Measurements from ENCODE around the gene CNNM2. TPM values are rescaled to one million over a fixed set of nuclear protein-coding genes. Genes with fewer than 3 reads are reported as not detected.

CNNM2 gene
- total and polyA plus RNA-seq, 8 donors, result 0.76 to 45.5 (median 6.3) TPM

DNA sequence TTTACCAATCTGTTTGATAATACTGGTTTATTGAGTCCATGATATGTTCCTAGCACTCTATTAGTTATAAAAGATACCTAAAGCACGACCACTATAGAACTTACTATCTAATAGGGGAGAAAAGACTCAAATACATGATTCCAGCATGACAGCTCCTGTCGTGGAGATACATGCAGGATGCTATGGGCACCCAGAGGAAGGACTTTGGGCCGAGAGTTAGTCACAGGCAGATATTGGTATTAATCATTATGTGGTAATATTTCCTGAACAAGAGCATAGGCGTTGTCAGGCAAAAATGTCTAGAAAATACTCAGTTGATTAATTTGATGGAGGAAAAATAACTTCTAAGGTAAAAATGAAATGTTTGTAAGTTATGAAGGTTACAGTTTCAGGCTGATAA lies 31.8 kb downstream of the CNNM2 start:
- H3K9me3 ChIP-seq, result no peaks in the 10 kb centered on the region
- H3K4me3 ChIP-seq, result no peak overlapping the region
- H3K27ac ChIP-seq, result no peak overlapping the region
- intact Hi-C loops (cut with DNase I; ENCODE audit: low total_unique reads), result no loop called here
- no peaks in the 10 kb centered on the region for H3K36me3 ChIP-seq
- WGBS, 5 donors, result 77 to 87% (median 83%) methylated on average over 4 of the region's 4 CpGs
- H3K27me3 ChIP-seq, result no peaks in the 10 kb centered on the region
- DNase-seq, result no peak
- TF ChIP-seq, protein P1, sequence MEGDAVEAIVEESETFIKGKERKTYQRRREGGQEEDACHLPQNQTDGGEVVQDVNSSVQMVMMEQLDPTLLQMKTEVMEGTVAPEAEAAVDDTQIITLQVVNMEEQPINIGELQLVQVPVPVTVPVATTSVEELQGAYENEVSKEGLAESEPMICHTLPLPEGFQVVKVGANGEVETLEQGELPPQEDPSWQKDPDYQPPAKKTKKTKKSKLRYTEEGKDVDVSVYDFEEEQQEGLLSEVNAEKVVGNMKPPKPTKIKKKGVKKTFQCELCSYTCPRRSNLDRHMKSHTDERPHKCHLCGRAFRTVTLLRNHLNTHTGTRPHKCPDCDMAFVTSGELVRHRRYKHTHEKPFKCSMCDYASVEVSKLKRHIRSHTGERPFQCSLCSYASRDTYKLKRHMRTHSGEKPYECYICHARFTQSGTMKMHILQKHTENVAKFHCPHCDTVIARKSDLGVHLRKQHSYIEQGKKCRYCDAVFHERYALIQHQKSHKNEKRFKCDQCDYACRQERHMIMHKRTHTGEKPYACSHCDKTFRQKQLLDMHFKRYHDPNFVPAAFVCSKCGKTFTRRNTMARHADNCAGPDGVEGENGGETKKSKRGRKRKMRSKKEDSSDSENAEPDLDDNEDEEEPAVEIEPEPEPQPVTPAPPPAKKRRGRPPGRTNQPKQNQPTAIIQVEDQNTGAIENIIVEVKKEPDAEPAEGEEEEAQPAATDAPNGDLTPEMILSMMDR (IDR thresholded peaks at IDR 0.05), result no peak
- TF ChIP-seq POLR2A (IDR thresholded peaks at IDR 0.05) (no peak), POLR2AphosphoS5 (IDR thresholded peaks at IDR 0.05) (no peak), EP300 (IDR thresholded peaks at IDR 0.05) (no peak)
- peaks cover 0 to 8% (median 4%) of the 10 kb centered on the region in 4 donors for H3K4me1 ChIP-seq

DNA sequence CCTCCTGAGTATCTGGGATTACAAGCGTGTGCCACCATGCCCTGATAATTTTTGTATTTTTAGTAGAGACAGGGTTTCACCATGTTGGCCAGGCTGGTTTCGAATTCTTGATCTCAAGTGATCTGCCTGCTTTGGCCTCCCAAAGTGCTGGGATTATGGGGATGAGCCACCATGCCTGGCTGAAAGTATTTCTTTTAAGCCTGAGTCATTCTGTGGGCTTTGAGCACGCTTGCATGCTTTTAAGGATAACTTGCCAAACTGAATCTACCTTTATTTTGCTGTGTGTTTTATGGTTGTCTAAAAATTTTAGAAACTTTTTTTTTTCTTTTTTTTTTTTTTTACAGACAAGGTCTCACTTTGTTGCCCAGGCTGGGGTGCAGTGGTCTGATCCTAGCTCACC lies 33.2 kb downstream of the CNNM2 start:
- no peaks in the 10 kb centered on the region for H3K9me3 ChIP-seq
- H3K36me3 ChIP-seq, result no peaks in the 10 kb centered on the region
- intact Hi-C loops (cut with DNase I; ENCODE audit: low total_unique reads), result no loop called here
- H3K27me3 ChIP-seq, result no peaks in the 10 kb centered on the region
- TF ChIP-seq POLR2AphosphoS5 (IDR thresholded peaks at IDR 0.05), result no peak
- TF ChIP-seq, protein P1 (IDR thresholded peaks at IDR 0.05), result no peak
- no peak for TF ChIP-seq POLR2A (IDR thresholded peaks at IDR 0.05)
- no peak for TF ChIP-seq EP300 (IDR thresholded peaks at IDR 0.05)
- WGBS, 5 donors, result 93 to 100% (median 97%) methylated on average over 3 of the region's 3 CpGs
- no peak overlapping the region for H3K4me3 ChIP-seq
- DNase-seq, result no peak
- no peak overlapping the region for H3K27ac ChIP-seq
- H3K4me1 ChIP-seq, result no peaks in the 10 kb centered on the region

DNA sequence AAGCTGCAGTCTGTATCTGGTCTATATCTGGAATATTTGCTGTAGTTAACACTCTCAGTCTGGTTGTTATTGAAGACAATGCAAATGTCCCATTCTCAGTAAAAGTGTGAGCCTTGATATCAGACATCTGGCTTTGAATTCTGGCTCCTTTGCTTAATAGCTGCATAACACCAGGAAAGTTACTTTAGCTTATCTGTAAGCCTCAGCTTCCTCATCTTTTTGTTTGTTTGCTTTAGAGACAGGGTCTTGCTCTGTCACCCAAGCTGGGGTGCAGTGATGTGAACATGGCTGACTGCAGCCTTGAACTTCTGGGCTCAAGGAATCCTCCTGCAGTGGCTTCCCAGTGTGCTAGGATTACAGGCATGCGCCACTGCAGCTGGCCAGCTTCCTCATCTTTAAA lies 41.3 kb downstream of the CNNM2 start:
- Histone ChIP-seq H3K4me3 (no peak overlapping the region), H3K27ac (no peak overlapping the region), H3K9me3 (no peaks in the 10 kb centered on the region), H3K4me1 (peaks cover 0 to 5% (median 0%) of the 10 kb centered on the region in 4 donors), H3K27me3 (no peaks in the 10 kb centered on the region), H3K36me3 (no peaks in the 10 kb centered on the region)
- 83 to 100% (median 96%) methylated on average over 1 of the region's 1 CpG for WGBS, 5 donors
- intact Hi-C loops (cut with DNase I; ENCODE audit: low total_unique reads), result no loop called here
- DNase-seq, result no peak
- TF ChIP-seq, protein P1 (IDR thresholded peaks at IDR 0.05), result no peak
- TF ChIP-seq POLR2AphosphoS5 (IDR thresholded peaks at IDR 0.05) (no peak), EP300 (IDR thresholded peaks at IDR 0.05) (no peak), POLR2A (IDR thresholded peaks at IDR 0.05) (no peak)

DNA sequence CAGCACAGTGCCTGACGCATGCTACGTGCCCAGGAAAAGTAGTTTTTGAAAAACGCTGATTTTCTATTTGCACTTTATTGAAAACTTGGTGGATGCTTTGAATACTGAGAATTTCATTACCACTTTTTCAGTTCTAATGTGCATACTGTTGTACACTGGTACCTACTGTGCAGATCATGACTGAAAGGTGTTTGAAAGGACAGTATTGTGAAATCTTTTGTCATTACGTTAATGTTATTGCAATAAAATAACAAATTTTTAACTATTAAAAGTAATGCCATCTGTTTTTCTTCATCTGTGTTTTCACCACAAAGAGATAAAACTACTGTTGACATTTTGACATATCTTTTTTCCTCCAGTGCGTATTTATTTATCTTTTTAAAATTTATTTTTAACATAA lies 42.1 kb downstream of the CNNM2 start:
- no peak for DNase-seq

More for the DNA sequence above, 42.1 kb downstream of the CNNM2 start:
- intact Hi-C loops (cut with DNase I; ENCODE audit: low total_unique reads), result no loop called here
- H3K4me3 ChIP-seq, result no peak overlapping the region
- H3K9me3 ChIP-seq, result no peaks in the 10 kb centered on the region
- H3K27me3 ChIP-seq, result no peaks in the 10 kb centered on the region
- WGBS, 5 donors, result 82 to 91% (median 90%) methylated on average over 5 of the region's 5 CpGs
- TF ChIP-seq POLR2AphosphoS5 (IDR thresholded peaks at IDR 0.05) (no peak), POLR2A (IDR thresholded peaks at IDR 0.05) (no peak), EP300 (IDR thresholded peaks at IDR 0.05) (no peak)
- TF ChIP-seq, protein P1 (IDR thresholded peaks at IDR 0.05), result no peak
- H3K4me1 ChIP-seq, result peaks cover 0 to 5% (median 2%) of the 10 kb centered on the region in 4 donors
- H3K36me3 ChIP-seq, result no peaks in the 10 kb centered on the region
- no peak overlapping the region for H3K27ac ChIP-seq
